ENCODE data around the gene PIGQ. TPM values are rescaled to one million over a fixed set of nuclear protein-coding genes. Genes with fewer than 3 reads are reported as not detected.

The PIGQ gene
- polyA plus RNA-seq, 1 of the 3 experiments (the other 2 are of a cell fraction), result 38.7 TPM

GRCh38 chr16:531494-532125 is 38.2 kb upstream of the PIGQ start:
- H3K4me3 ChIP-seq (ENCODE audit: low read depth in 2 of 2, low read length in 1 of 2), result no peak overlapping the region
- TF ChIP-seq JUND (IDR thresholded peaks at IDR 0.05), result no peak
- no peak for TF ChIP-seq CHD2 (IDR thresholded peaks at IDR 0.05; ENCODE audit: low read length, partially characterized antibody)
- TF ChIP-seq GABPA (IDR thresholded peaks at IDR 0.05; ENCODE audit: low read depth), result no peak
- no peak for TF ChIP-seq PBX3 (IDR thresholded peaks at IDR 0.05)
- TF ChIP-seq, protein P1, sequence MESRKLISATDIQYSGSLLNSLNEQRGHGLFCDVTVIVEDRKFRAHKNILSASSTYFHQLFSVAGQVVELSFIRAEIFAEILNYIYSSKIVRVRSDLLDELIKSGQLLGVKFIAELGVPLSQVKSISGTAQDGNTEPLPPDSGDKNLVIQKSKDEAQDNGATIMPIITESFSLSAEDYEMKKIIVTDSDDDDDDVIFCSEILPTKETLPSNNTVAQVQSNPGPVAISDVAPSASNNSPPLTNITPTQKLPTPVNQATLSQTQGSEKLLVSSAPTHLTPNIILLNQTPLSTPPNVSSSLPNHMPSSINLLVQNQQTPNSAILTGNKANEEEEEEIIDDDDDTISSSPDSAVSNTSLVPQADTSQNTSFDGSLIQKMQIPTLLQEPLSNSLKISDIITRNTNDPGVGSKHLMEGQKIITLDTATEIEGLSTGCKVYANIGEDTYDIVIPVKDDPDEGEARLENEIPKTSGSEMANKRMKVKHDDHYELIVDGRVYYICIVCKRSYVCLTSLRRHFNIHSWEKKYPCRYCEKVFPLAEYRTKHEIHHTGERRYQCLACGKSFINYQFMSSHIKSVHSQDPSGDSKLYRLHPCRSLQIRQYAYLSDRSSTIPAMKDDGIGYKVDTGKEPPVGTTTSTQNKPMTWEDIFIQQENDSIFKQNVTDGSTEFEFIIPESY (IDR thresholded peaks at IDR 0.05; ENCODE audit: borderline replicate concordance, low read depth), result no peak
- no peak for TF ChIP-seq EZH2phosphoT487 (IDR thresholded peaks at IDR 0.05; ENCODE audit: borderline replicate concordance, low read depth)
- CTCF ChIA-PET, result interaction anchor here (1.1 kb wide), 1 partner anchor 12 kb away, joined by 3 read pairs; no protein-coding TSS in a partner anchor
- no peak for DNase-seq
- peaks cover 0 to 10% of the 10 kb centered on the region in 2 experiments for H3K36me3 ChIP-seq (replicated peaks in 1 of 2; ENCODE audit: control insufficient read depth in 1 of 2, insufficient read depth in 2 of 2, low read length in 1 of 2)
- no peak overlapping the region for H3K4me2 ChIP-seq
- peaks cover 63% of the 10 kb centered on the region for H4K20me1 ChIP-seq (ENCODE audit: insufficient read depth)
- H2AFZ ChIP-seq (ENCODE audit: low read depth), result no peak overlapping the region
- H3K27me3 ChIP-seq (ENCODE audit: insufficient read depth), result no peaks in the 10 kb centered on the region
- peaks cover 90% of the 10 kb centered on the region for H3K79me2 ChIP-seq (ENCODE audit: insufficient read depth)
- H3K27ac ChIP-seq (ENCODE audit: low read depth in 2 of 2, low read length in 1 of 2), result no peak overlapping the region
- 96% methylated on average over 14 of the region's 16 CpGs for WGBS (ENCODE audit: low lambda C conversion rate)
- H3K9me3 ChIP-seq, result no peaks in the 10 kb centered on the region
- no peak overlapping the region for H3K9ac ChIP-seq
- no peaks in the 10 kb centered on the region for H3K9me2 ChIP-seq
- peaks cover 8% of the 10 kb centered on the region for H3F3A ChIP-seq (replicated peaks; ENCODE audit: insufficient read depth)
- POLR2A ChIA-PET, result no interaction called here
- peaks cover 0 to 9% of the 10 kb centered on the region in 2 experiments; a peak in 1 of 4 replicates for H3K4me1 ChIP-seq (ENCODE audit: control insufficient read depth in 1 of 2, insufficient read depth in 2 of 2, low read depth in 1 of 2, low read length in 1 of 2)

DNA sequence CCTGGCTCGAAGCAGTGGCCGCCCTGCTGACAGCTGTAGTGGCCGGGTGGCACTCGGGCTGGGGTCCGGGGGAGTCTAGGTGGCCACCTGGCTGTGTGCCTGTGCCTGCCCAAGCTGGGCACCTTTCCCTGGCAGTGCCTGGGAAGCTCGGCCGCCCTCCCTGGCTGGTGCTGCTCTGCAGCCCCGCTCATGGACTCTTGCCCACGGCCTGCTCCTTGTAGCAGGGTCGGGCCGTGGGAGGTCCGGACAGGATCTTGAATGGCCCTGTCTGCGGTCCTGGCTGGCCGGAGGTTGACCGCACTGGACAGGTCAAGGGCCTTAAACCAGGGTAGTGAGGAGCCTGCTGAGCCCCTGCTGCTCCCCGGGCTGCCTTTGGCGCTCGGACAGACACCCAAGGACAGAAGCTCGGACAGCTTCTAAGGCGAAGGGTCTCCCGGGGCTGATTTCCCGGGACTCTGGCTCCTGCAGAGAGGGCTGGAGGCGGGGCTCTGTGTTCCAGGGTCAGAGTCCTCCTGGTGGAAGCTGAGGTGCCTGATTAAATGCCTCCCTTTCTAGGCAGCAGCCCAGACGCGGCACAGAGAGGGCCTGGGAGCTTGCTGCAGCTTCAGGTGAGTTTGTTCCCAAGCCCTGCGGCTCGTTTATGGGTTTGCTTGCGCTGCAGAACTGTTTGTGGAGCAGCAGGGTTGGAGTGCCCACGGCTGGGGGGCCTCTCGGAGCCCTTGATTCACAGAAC is 36.2 kb upstream of the PIGQ start:
- Histone ChIP-seq H3K9me2 (no peaks in the 10 kb centered on the region), H3K4me1 (ENCODE audit: control insufficient read depth in 1 of 2, insufficient read depth in 2 of 2, low read depth in 1 of 2, low read length in 1 of 2) (peaks cover 0 to 9% of the 10 kb centered on the region in 2 experiments; a peak in 1 of 4 replicates), H3K4me2 (no peak overlapping the region), H3K36me3 (replicated peaks in 1 of 2; ENCODE audit: control insufficient read depth in 1 of 2, insufficient read depth in 2 of 2, low read length in 1 of 2) (peaks cover 0 to 29% of the 10 kb centered on the region in 2 experiments), H3K27ac (ENCODE audit: low read depth in 2 of 2, low read length in 1 of 2) (no peak overlapping the region), H3K79me2 (ENCODE audit: insufficient read depth) (peaks cover 97% of the 10 kb centered on the region), H4K20me1 (ENCODE audit: insufficient read depth) (peaks cover 71% of the 10 kb centered on the region), H3K4me3 (ENCODE audit: low read depth in 2 of 2, low read length in 1 of 2) (no peak overlapping the region), H3K27me3 (ENCODE audit: insufficient read depth) (no peaks in the 10 kb centered on the region), H3F3A (replicated peaks; ENCODE audit: insufficient read depth) (peaks cover 4% of the 10 kb centered on the region), H2AFZ (ENCODE audit: low read depth) (no peak overlapping the region), H3K9ac (no peak overlapping the region), H3K9me3 (no peaks in the 10 kb centered on the region)
- POLR2A ChIA-PET, result no interaction called here
- no peak for DNase-seq
- CTCF ChIA-PET, result no interaction called here
- WGBS (ENCODE audit: low lambda C conversion rate), result 60% methylated on average over 3 of the region's 30 CpGs
- TF ChIP-seq ELF1 (IDR thresholded peaks at IDR 0.05) (no peak), RCOR1 (IDR thresholded peaks at IDR 0.05; ENCODE audit: low read length) (no peak), GABPA (IDR thresholded peaks at IDR 0.05; ENCODE audit: low read depth) (no peak), TAF1 (IDR thresholded peaks at IDR 0.05; ENCODE audit: borderline replicate concordance, low read depth, low read length) (no peak), CHD2 (IDR thresholded peaks at IDR 0.05; ENCODE audit: low read length, partially characterized antibody) (no peak), USF2 (IDR thresholded peaks at IDR 0.05; ENCODE audit: borderline replicate concordance, low read depth, low read length) (no peak)
- TF ChIP-seq, protein P1 (IDR thresholded peaks at IDR 0.05; ENCODE audit: borderline replicate concordance, low read depth), result no peak
- TF ChIP-seq, protein P2, sequence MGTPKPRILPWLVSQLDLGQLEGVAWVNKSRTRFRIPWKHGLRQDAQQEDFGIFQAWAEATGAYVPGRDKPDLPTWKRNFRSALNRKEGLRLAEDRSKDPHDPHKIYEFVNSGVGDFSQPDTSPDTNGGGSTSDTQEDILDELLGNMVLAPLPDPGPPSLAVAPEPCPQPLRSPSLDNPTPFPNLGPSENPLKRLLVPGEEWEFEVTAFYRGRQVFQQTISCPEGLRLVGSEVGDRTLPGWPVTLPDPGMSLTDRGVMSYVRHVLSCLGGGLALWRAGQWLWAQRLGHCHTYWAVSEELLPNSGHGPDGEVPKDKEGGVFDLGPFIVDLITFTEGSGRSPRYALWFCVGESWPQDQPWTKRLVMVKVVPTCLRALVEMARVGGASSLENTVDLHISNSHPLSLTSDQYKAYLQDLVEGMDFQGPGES (IDR thresholded peaks at IDR 0.05; ENCODE audit: low read depth, low read length), result no peak
- TF ChIP-seq, protein P3, sequence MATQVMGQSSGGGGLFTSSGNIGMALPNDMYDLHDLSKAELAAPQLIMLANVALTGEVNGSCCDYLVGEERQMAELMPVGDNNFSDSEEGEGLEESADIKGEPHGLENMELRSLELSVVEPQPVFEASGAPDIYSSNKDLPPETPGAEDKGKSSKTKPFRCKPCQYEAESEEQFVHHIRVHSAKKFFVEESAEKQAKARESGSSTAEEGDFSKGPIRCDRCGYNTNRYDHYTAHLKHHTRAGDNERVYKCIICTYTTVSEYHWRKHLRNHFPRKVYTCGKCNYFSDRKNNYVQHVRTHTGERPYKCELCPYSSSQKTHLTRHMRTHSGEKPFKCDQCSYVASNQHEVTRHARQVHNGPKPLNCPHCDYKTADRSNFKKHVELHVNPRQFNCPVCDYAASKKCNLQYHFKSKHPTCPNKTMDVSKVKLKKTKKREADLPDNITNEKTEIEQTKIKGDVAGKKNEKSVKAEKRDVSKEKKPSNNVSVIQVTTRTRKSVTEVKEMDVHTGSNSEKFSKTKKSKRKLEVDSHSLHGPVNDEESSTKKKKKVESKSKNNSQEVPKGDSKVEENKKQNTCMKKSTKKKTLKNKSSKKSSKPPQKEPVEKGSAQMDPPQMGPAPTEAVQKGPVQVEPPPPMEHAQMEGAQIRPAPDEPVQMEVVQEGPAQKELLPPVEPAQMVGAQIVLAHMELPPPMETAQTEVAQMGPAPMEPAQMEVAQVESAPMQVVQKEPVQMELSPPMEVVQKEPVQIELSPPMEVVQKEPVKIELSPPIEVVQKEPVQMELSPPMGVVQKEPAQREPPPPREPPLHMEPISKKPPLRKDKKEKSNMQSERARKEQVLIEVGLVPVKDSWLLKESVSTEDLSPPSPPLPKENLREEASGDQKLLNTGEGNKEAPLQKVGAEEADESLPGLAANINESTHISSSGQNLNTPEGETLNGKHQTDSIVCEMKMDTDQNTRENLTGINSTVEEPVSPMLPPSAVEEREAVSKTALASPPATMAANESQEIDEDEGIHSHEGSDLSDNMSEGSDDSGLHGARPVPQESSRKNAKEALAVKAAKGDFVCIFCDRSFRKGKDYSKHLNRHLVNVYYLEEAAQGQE (IDR thresholded peaks at IDR 0.05; ENCODE audit: low read depth, low read length), result no peak
